Keratinocyte (primary cell): ENCODE results near the gene PIK3CA. TPM values are rescaled to one million over a fixed set of nuclear protein-coding genes. Genes with fewer than 3 reads are reported as not detected.

Source experiments
- DNase-seq: peaks from one replicate; pipeline ENCODE4 v3.0.0-alpha.2; 2011; ENCODE audit warnings: low read depth, missing footprints, low spot score
- FAIRE-seq: peaks from 2 replicates; lab custom pipeline; 2011; peaks lifted over from hg19 to GRCh38; lab: Jason Lieb, UNC
- H2AFZ ChIP-seq: 2 replicates; pipeline ENCODE4 v1.6.0; 2012; ENCODE audit warnings: low read length, control low read depth, inconsistent platforms; ENCODE audit not compliant: control insufficient read depth
- H3K27ac ChIP-seq: 2 replicates; pipeline ENCODE4 v1.5.1; 2011; ENCODE audit warnings: low read length; ENCODE audit not compliant: control insufficient read depth, insufficient read depth
- H3K27me3 ChIP-seq: 3 replicates; pipeline ENCODE4 v1.6.0; 2011; ENCODE audit warnings: low read length; ENCODE audit not compliant: control insufficient read depth, insufficient read depth; ENCODE audit errors: extremely low read depth
- H3K36me3 ChIP-seq, 2 experiments: 2 replicates in 1 of 2; 3 replicates in 1 of 2; pipeline ENCODE4 v1.5.1; 2011; ENCODE audit warnings: low read length in 2 of 2, mild to moderate bottlenecking in 1 of 2; ENCODE audit not compliant: control insufficient read depth in 2 of 2, insufficient read depth in 2 of 2; ENCODE audit errors: extremely low read depth in 1 of 2
- H3K4me1 ChIP-seq: 3 replicates; pipeline ENCODE4 v1.5.1; 2011; ENCODE audit warnings: low read length; ENCODE audit not compliant: control insufficient read depth, insufficient read depth; ENCODE audit errors: extremely low read depth
- H3K4me2 ChIP-seq: 3 replicates; pipeline ENCODE4 v1.6.0; 2011; ENCODE audit warnings: low read depth, low read length; ENCODE audit not compliant: control insufficient read depth, insufficient read depth; ENCODE audit errors: extremely low read depth
- H3K4me3 ChIP-seq, 3 experiments: fragments of 200-600 bp in 1 of 3; sonication (generic) in 1 of 3; 2 replicates in 2 of 3; 3 replicates in 1 of 3; pipeline ENCODE4 v1.5.1; 2011 to 2016; ENCODE audit warnings: low read length in 3 of 3, mild to moderate bottlenecking in 3 of 3, control low read depth in 2 of 3, inconsistent platforms in 1 of 3, low read depth in 1 of 3, mixed read lengths in 1 of 3, mixed run types in 1 of 3, moderate library complexity in 1 of 3; ENCODE audit not compliant: control insufficient read depth in 2 of 3, insufficient read depth in 2 of 3; ENCODE audit errors: extremely low read depth in 1 of 3
- H3K79me2 ChIP-seq: 2 replicates; pipeline ENCODE4 v1.6.0; 2012; ENCODE audit warnings: low read length; ENCODE audit not compliant: control insufficient read depth, insufficient read depth
- H3K9ac ChIP-seq: 3 replicates; pipeline ENCODE4 v1.6.0; 2011; ENCODE audit warnings: low read length; ENCODE audit not compliant: control insufficient read depth, insufficient read depth; ENCODE audit errors: extremely low read depth
- H3K9me1 ChIP-seq: 3 replicates; pipeline ENCODE4 v1.6.0; 2011; ENCODE audit warnings: low read length; ENCODE audit not compliant: control insufficient read depth, insufficient read depth; ENCODE audit errors: extremely low read depth
- H3K9me3 ChIP-seq: 2 replicates; pipeline ENCODE4 v1.5.1; 2012; ENCODE audit warnings: low read depth, low read length; ENCODE audit not compliant: control insufficient read depth
- H4K20me1 ChIP-seq: 3 replicates; pipeline ENCODE4 v1.6.0; 2011; ENCODE audit warnings: low read length; ENCODE audit not compliant: control insufficient read depth, insufficient read depth; ENCODE audit errors: extremely low read depth
- CTCF ChIP-seq, 3 experiments: IDR thresholded peaks in 1 of 3; conservative IDR thresholded peaks in 1 of 3; optimal IDR thresholded peaks in 1 of 3; 2 replicates in 2 of 3; 3 replicates in 1 of 3; pipeline versions ENCODE3 to v1.5.1; 2011; ENCODE audit warnings: low read length in 3 of 3, mild to moderate bottlenecking in 3 of 3, moderate library complexity in 2 of 3, control low read depth in 1 of 3, inconsistent platforms in 1 of 3; ENCODE audit not compliant: insufficient read depth in 2 of 3; ENCODE audit errors: extremely low read depth in 1 of 3
- EZH2 ChIP-seq: IDR thresholded peaks from one replicate; pipeline ENCODE4 v1.6.1; 2012; ENCODE audit warnings: inconsistent platforms, mild to moderate bottlenecking, low read length, moderate library complexity
- dilution Hi-C: fragments of 300-500 bp; cut with MboI; formaldehyde crosslinking; loops from one replicate; pipeline ENCODE4 v1.7.0; 2020; ENCODE audit warnings: low sequenced_read_pairs; ENCODE audit not compliant: extremely low pct_ligation_motif_present
- polyA plus RNA-seq, 5 experiments: library from polyadenylated mRNA; depleted of rRNA in 3 of 5; stranded (reverse) in 3 of 5; stranded (forward) in 1 of 5; unstranded in 1 of 5; fragments of >200 nt; gene quantifications; 1 replicate in 1 of 5; 2 replicates in 3 of 5; 3 replicates in 1 of 5; pipeline versions ENCODE4 v1.2.1 to v1.2.3, GENCODE V29; 2011 to 2012; ENCODE audit warnings: missing spikeins in 2 of 5, low read depth in 1 of 5, low replicate concordance in 1 of 5
- small RNA-seq, 3 experiments: library from RNA; depleted of rRNA; stranded (forward); fragments of <200 nt; gene quantifications; one replicate each; pipeline ENCODE3, GENCODE V24; 2012; ENCODE audit warnings: low read depth in 3 of 3, low replicate concordance in 1 of 3; ENCODE audit not compliant: insufficient read length in 3 of 3

The PIK3CA gene
- polyA plus RNA-seq, 1 donor (not counting 4 experiments of a cell fraction or from before 2014, with no cell fraction given) = 12.0 TPM

GRCh38 chr3:179288845-179289244 is 140.7 kb downstream of the PIK3CA start:
- dilution Hi-C loops = no loop called here
- no peaks in the 10 kb centered on the region for H3K36me3 ChIP-seq
- no peaks in the 10 kb centered on the region for H3K4me1 ChIP-seq
- H3K79me2 ChIP-seq = no peaks in the 10 kb centered on the region
- DNase-seq = no peak
- FAIRE-seq = no peak
- H2AFZ ChIP-seq = no peak overlapping the region
- no peak overlapping the region for H3K4me3 ChIP-seq
- H3K9me3 ChIP-seq = no peaks in the 10 kb centered on the region
- no peaks in the 10 kb centered on the region for H4K20me1 ChIP-seq
- TF ChIP-seq EZH2 (no peak), CTCF (optimal IDR thresholded peaks at IDR 0.05 in 1 of 3, IDR thresholded peaks at IDR 0.05 in 1 of 3, conservative IDR thresholded peaks at IDR 0.05 in 1 of 3; ENCODE audit: extremely low read depth in 1 of 3, insufficient read depth in 2 of 3, low read length in 3 of 3) (no peak)
- H3K9ac ChIP-seq = no peak overlapping the region
- H3K27me3 ChIP-seq = no peaks in the 10 kb centered on the region
- no peak overlapping the region for H3K27ac ChIP-seq
- H3K9me1 ChIP-seq = no peaks in the 10 kb centered on the region
- H3K4me2 ChIP-seq = no peak overlapping the region

- dilution Hi-C loops = no loop called here
- Histone ChIP-seq H4K20me1 (no peaks in the 10 kb centered on the region), H3K9ac (no peak overlapping the region), H3K79me2 (no peaks in the 10 kb centered on the region), H3K4me1 (no peaks in the 10 kb centered on the region), H3K36me3 (no peaks in the 10 kb centered on the region), H3K27me3 (no peaks in the 10 kb centered on the region), H2AFZ (no peak overlapping the region), H3K9me3 (no peaks in the 10 kb centered on the region), H3K4me2 (no peak overlapping the region), H3K27ac (no peak overlapping the region), H3K9me1 (no peaks in the 10 kb centered on the region), H3K4me3 (no peak overlapping the region)
- no peak for FAIRE-seq
- TF ChIP-seq EZH2 = no peak
- no peak for TF ChIP-seq CTCF (optimal IDR thresholded peaks at IDR 0.05 in 1 of 3, IDR thresholded peaks at IDR 0.05 in 1 of 3, conservative IDR thresholded peaks at IDR 0.05 in 1 of 3; ENCODE audit: extremely low read depth in 1 of 3, insufficient read depth in 2 of 3, low read length in 3 of 3)
- DNase-seq = no peak
Measured at GRCh38 chr3:179289295-179289694, 141.1 kb downstream of the PIK3CA start.

Small RNAs within 50 kb of the gene (small RNA-seq; reads per million reads assigned to genes)
- 0 reads per million in 3 experiments for gene RF00402

Other genes with a start within 250 kb of the PIK3CA start
- 14.7 to 16.6 TPM (median 15.5 TPM) in 3 replicates for gene ZMAT3, start 76.5 kb upstream of the PIK3CA start, polyA plus RNA-seq
- gene KCNMB3, start 102.8 kb downstream of the PIK3CA start, polyA plus RNA-seq = 0.31 to 1.00 TPM (median 0.32 TPM) in 3 replicates
- 7.6 to 15.8 TPM (median 14.9 TPM) in 3 replicates for gene ZNF639, start 174.7 kb downstream of the PIK3CA start, polyA plus RNA-seq
- gene MFN1, start 199.4 kb downstream of the PIK3CA start, polyA plus RNA-seq = 26.5 to 50.2 TPM (median 36.8 TPM) in 3 replicates